Stimulated activated CD8-positive, alpha-beta memory T cell treated with anti-CD3 and anti-CD28 coated beads, Interleukin-12 subunit alpha, Interleukin-12 subunit beta, amount 100 ng/mL, for 4 hours (primary cell): ENCODE results near the gene PLCB4.

Experiments used
- DNase-seq: peaks from one replicate; pipeline ENCODE4 v3.0.0-alpha.2; 2020; ENCODE audit warnings: low read depth

PLCB4 gene

DNA sequence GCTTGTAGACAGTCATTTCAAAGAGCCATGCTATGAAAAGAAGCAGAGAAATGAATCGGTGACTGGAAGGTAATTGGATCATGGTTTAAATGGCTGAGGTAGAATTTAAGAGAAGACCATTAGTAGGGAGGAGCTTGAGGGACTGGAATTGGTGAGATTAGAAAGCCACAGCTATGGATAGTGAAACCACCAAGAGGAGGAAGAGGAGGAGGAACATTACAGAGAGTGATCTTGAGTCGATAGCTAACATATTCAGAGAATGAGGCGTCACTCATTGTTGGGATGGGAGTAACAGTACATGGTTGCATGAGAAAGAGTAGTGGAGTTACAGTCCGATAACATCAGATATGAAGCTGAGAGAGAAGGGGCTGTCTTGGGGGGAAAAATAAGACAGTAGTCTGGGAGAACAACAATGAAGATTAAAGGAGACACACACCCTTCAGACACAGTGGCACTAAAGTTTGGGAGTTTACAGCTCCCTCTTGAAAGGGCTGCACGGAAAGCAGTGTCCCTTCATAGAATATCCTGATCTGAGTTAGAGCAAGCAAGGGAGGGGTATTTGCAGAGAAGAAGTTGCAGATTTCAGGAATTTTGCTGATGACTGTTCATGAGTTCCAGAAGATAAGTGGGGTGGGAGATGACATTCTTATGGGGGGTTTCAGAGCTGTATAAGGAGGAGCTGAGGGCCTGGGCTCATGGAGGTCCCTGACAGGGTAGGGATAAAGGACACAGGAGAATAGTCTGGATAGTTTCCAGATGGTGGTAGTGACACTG is 430.4 kb downstream of the PLCB4 start:
- DNase-seq: no peak

GRCh38 chr20:9500121-9500520 is 431.2 kb downstream of the PLCB4 start:
- no peak for DNase-seq

DNA sequence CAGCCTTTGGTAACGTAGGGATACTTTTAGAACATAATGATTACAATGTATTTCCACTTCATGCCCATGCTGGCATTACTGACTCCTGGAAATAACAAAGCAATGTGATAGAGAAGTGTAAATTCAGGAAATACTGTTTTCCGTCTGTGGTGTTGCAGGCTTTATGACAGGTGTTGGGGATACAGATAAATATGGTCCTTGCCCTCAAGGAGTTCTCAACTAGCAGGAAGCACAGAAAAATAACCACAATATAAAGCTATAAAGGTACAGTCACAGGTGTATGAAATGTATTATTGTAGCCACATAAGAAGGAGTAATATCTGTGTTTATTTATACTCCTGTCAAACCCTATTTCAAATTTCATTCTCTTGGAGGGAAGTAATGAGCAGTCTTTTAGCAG is 432.6 kb downstream of the PLCB4 start:
- DNase-seq: no peak

GRCh38 chr20:9503526-9504245 is 434.8 kb downstream of the PLCB4 start:
- DNase-seq: no peak

- no peak for DNase-seq
These were observed 437.5 kb downstream of the PLCB4 start for GRCh38 chr20:9506280-9506821.

GRCh38 chr20:9506964-9507369 is 438.1 kb downstream of the PLCB4 start:
- no peak for DNase-seq

- no peak for DNase-seq
These were observed 438.8 kb downstream of the PLCB4 start for GRCh38 chr20:9507544-9508239.

DNA sequence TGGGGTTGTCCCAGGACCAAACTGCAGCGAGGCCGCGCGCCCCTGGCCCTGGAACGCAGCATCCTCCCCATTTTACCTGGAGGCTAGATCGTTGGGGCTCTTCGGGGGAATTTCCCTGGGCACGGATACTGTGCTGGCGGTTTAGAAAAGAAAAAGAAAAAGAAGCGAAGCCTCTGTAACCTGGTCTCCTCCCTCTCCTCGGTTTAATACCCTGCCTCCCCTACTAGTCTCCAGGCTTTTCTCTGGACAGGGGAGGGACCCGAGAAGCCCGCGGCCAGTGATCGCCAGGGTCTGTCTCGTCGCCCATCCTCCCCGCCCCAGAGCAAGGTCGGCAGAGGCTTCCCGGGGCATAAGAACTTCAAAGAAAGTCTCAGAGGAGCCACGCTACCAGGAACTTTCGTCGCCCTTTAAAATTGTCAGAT is 439.4 kb downstream of the PLCB4 start:
- DNase-seq: no peak

DNA sequence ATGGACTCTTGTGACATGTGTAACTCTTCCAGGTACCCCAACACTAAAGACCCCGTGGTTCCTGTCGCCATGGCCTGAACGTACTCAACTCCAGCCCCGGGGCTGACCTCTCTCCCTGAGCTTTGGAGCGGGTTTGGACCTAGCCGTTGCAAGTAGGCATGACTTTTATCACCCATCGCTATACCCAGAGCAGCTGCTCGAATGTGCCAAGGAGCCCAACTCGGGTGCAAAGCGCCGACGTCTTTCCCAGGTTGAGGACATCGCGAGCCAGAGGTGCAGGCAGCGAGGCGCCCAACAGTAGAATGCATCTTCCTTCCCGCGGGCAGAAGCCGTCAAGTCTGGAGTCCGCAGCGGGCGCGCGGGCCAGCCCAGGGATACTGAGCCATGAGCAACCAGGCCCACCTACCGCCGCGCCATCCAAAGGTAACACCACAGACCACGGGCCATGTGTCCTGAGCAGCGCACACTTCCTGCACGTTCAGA is 439.9 kb downstream of the PLCB4 start:
- DNase-seq: no peak

DNA sequence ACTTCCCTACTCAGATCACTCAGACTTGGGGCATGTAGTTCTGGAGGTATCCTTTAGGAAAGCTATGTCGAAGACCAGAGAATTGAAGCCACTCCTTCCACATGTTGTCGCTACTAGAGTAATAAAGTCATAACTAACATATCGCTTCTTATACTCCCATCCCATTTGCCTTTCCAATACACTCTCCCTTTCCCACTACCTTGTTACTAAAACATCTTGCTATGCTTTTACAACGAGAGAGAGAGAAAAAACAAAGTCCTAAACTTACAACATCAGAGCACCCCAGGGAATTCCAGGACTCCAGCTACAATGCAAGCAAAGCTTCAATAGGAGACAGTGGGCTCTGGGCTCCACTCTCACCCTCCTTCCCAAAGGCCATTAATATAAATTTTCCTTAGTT is 440.4 kb downstream of the PLCB4 start:
- no peak for DNase-seq

DNA sequence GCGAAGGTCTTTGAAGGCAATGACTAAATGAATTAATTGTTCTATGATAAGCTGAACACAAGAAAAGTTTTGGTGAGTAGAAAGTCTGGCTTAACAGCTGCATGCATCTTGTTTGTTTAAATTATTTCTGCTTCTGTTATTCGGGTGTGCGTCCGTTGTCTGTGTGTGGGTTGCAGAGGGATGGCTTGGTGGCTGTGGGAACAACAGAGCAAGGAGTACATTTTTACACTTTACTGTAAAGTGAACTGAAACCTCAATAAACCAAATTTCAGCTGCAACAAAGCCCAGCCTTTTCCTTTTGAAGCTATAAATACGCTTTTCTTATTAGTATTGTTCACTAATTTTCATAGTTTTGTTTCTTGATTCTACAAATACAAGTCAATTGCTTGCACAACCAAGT is 442.0 kb downstream of the PLCB4 start:
- no peak for DNase-seq

DNA sequence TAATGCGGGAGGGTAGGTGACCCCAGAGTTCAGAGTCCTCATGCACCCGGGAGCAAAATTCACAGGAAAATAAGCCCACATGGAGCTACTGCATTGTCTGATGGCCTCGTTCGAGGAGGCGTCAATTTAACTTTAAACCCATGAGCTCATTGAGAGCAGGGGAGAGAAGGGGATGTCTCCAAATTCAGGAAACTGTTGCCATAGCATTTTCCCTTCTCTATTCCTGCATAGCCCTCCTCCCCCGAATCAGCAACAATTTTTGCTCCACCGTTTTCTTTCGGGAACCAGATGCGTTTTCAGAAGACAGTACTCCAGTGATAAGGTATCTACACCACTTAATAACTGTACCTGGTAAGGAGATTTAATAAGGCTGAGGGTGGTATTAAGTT is 445.2 kb downstream of the PLCB4 start:
- DNase-seq: no peak

- DNase-seq: no peak
These were observed 445.8 kb downstream of the PLCB4 start, which contains the start of gene LAMP5 for GRCh38 chr20:9514461-9515213. Gene LAMP5, plus strand, starts transcription at chr20:9514590. Its CDS starts 263 bp downstream, at chr20:9514853.

DNA sequence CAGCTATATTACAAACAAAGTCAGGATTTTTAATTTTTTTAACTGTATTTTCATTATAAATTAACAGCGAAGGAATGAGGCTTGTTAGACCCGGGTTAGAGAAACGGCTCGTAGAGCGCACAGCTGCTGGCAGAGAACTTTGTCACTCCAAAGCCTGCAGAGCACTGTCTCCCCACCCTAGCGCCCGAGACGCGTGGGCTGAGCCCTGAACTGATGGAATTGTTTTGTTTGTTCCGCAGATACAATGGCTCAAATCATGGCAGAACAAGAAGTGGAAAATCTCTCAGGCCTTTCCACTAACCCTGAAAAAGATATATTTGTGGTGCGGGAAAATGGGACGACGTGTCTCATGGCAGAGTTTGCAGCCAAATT is 446.3 kb downstream of the PLCB4 start:
- DNase-seq: no peak

GRCh38 chr20:9515741-9516233 is 446.9 kb downstream of the PLCB4 start:
- DNase-seq: no peak

DNA sequence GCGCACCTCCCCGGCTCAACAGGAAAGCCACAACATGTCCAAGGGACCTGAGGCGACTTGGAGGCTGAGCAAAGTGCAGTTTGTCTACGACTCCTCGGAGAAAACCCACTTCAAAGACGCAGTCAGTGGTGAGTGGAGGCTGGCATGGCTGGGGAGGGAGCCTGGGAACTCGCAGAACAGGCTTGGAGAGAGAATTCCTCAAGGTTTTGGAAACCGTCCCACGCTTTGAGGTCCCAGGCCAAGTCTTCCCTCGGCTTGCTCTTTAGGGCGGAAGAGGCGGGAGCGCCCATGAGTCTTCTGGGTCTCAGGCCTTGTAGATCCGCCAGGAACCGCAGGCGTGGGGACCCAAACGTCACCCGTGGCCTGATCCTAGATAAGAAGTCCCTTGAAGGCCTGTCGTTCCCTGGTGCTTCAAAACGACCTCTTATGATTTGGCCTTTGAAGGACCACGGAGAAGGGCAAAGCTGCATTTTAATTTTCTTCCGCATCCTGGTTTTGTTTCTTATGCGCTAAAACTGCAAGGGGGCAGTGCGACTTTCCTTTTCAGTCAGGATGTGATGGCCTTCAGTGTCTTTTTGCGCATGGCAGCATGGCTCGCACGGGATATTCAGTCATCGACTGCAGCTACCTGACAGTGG is 447.5 kb downstream of the PLCB4 start:
- no peak for DNase-seq

DNA sequence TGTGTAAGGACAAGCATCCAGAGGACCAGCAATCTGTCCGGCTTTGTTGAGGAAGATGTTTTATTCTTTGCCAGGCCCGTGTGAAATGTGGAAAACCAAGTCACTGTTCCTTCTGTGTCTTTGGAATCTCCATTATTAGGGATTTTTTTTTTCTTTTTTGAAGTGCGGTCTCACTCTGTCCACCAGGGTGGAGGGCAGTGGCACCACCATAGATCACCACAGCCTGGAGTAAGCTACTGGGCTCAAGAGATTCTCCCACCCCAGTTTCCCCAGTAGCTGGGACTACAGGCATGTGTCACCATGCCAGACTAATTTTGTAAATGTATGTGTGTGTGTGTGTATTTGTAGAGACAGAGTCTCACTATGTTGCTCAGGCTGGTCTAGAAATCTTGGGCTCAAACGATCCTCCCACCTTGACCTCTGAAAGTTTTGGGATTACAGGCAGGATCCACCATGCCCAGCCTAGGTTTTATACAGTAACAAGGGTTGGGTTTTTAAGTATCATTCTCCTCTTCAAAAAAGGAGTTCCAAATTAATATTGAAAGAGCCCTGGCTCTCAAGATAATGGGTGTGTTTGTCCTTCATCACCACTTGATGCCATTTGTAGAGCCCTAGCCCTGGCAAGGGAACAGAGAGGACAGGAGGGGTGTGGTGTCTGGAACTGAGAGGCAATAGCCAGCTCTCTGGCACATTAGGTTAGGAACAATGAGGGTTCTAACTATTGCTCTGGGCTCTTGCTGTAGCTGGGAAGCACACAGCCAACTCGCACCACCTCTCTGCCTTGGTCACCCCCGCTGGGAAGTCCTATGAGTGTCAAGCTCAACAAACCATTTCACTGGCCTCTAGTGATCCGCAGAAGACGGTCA is 448.6 kb downstream of the PLCB4 start:
- no peak for DNase-seq

DNA sequence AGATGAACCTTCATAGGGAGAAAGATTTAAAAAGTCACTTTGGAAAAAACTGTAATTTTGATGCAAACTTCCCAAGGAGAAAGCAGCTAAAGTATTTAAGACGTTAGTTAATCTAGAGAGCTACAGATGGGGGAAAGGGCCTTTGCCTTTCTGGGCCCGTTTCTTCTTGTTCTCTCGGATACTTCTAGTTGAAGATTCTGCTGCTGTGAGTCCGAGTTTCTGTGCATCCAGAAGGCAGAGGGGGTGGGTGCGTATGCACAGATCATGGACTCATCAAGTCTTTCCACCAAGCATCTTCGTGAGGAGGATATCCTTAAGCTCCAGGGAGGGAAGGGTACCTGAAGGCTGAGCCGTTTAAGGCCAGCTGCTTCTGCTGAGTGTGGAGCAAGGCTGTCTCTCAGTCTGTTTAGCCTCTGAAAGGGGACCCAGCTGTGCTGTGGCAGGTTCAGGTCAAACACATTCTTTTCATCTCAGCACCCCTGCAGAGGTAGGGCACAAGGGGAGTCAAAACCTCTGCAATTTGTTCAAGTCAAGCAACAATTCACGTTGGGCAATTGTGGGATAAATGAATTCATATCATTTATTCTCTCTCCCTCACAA is 449.8 kb downstream of the PLCB4 start:
- no peak for DNase-seq

DNA sequence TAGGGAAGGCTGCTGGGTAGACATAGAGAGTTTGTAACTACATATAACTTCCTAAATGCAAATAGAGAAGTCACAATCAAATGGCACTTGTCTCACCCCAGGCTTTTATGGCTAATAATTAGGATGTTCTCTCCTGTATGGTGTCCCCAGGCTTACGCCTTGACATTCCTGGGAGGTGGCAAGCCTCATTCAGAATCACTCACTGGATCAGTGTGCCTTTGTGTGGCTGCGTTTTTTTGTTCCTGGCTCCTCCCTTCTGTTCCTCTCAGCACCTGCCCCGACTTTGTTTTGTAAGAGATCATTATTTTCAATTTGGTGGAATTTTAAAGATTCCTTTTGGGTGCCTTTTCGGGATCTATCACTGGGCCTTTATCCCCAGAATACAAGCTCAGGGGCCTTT is 451.2 kb downstream of the PLCB4 start:
- no peak for DNase-seq

- no peak for DNase-seq
These were observed 454.7 kb downstream of the PLCB4 start for GRCh38 chr20:9523636-9524035.
